SH-SY5Y (cell line): ENCODE data around the gene ABHD17B.

Experiments
- GATA2 ChIP-seq: IDR thresholded peaks from 2 replicates; pipeline ENCODE4 v1.6.1; 2011; ENCODE audit warnings: mild to moderate bottlenecking, low read depth, low read length
- GATA3 ChIP-seq: IDR thresholded peaks from 2 replicates; pipeline ENCODE4 v1.6.1; 2011; ENCODE audit warnings: low read depth, mild to moderate bottlenecking, low read length, moderate library complexity

GRCh38 chr9:71937898-71938297, 26.9 kb upstream of the ABHD17B start:
- no peak for TF ChIP-seq GATA2
- TF ChIP-seq GATA3 = no peak
